Measurements from ENCODE around the gene WASF1. TPM values are rescaled to one million over a fixed set of nuclear protein-coding genes. Genes with fewer than 3 reads are reported as not detected.

The WASF1 gene
- total RNA-seq, 1 experiment from 2014 or later, result 28.6 TPM

GRCh38 chr6:110207652-110208051, 28.2 kb upstream of the WASF1 start:
- no CpG with 5 or more reads among the region's 3 CpGs for WGBS (ENCODE audit: extremely low coverage, insufficient read length, low lambda C conversion rate)
- Mint-ChIP-seq H3K9me3 (no peaks in the 10 kb centered on the region), H3K36me3 (ENCODE audit: insufficient read depth in 1 of 3, low read depth in 3 of 3) (peaks cover 7 to 32% (median 25%) of the 10 kb centered on the region in 3 experiments; a peak in 6 of 7 replicates), H3K27me3 (ENCODE audit: low read depth) (no peaks in the 10 kb centered on the region), H3K4me3 (no peak overlapping the region), H3K27ac (no peak overlapping the region), H3K4me1 (no peaks in the 10 kb centered on the region)
- H2AK5ac ChIP-seq (ENCODE audit: insufficient read length, low read length), result no peak overlapping the region
- no peak overlapping the region for H3T11ph ChIP-seq (ENCODE audit: low read length)
- no peak overlapping the region for H4K8ac ChIP-seq (replicated peaks; ENCODE audit: insufficient read length, low read depth, low read length)
- H3K4me1 ChIP-seq (ENCODE audit: insufficient read depth, low read length), result no peaks in the 10 kb centered on the region
- H3K79me1 ChIP-seq (ENCODE audit: insufficient read depth, low read depth, low read length, poor library complexity, severe bottlenecking), result no peaks in the 10 kb centered on the region
- no peak overlapping the region for H2BK15ac ChIP-seq (ENCODE audit: low read depth, low read length)
- no peak overlapping the region for H2BK120ac ChIP-seq (ENCODE audit: low read depth, low read length, poor library complexity, severe bottlenecking)
- no peak overlapping the region for H3K9ac ChIP-seq (ENCODE audit: extremely low read depth, insufficient read length, low read length)
- no peaks in the 10 kb centered on the region for H4K20me1 ChIP-seq (ENCODE audit: control insufficient read depth, insufficient read depth, insufficient read length)
- no peak overlapping the region for H2BK12ac ChIP-seq (ENCODE audit: insufficient read length, low read depth, low read length)
- H2AFZ ChIP-seq (ENCODE audit: low read length), result no peak overlapping the region
- no peaks in the 10 kb centered on the region for H3K23me2 ChIP-seq (ENCODE audit: insufficient read length, low read depth, low read length, poor library complexity, severe bottlenecking)
- TF ChIP-seq CTCF (conservative IDR thresholded peaks at IDR 0.05), result no peak
- no peak overlapping the region for H4K91ac ChIP-seq (ENCODE audit: insufficient read length, low read depth, low read length)
- H3K27ac ChIP-seq (ENCODE audit: insufficient read length, low read depth, low read length), result no peak overlapping the region
- no peak overlapping the region for H3K23ac ChIP-seq (ENCODE audit: insufficient read length, low read depth, low read length)
- no peak overlapping the region for H2BK5ac ChIP-seq (ENCODE audit: insufficient read length, low read length)
- H3K79me2 ChIP-seq (ENCODE audit: insufficient read depth, low read length), result no peaks in the 10 kb centered on the region
- H3K56ac ChIP-seq (ENCODE audit: insufficient read length, low read depth, low read length), result no peak overlapping the region
- no peak overlapping the region for H3K4me2 ChIP-seq (ENCODE audit: insufficient read depth, insufficient read length, low read length)
- no peak overlapping the region for H3K14ac ChIP-seq (ENCODE audit: insufficient read depth, low read length)
- H3K18ac ChIP-seq (ENCODE audit: insufficient read length, low read depth, low read length), result no peak overlapping the region
- no peak for DNase-seq
- H3K4ac ChIP-seq (ENCODE audit: low read depth, low read length), result no peak overlapping the region
- H3K27me3 ChIP-seq (ENCODE audit: insufficient read depth, low read length), result no peaks in the 10 kb centered on the region
- H4K5ac ChIP-seq (ENCODE audit: insufficient read length, low read depth, low read length), result no peak overlapping the region
- no peak overlapping the region for H2BK20ac ChIP-seq (ENCODE audit: low read depth, low read length, poor library complexity, severe bottlenecking)
- H3K9me3 ChIP-seq (ENCODE audit: control insufficient read depth, low read depth, low read length), result no peaks in the 10 kb centered on the region

Measured in H9 (cell line).